ENCODE results near the gene FEV. TPM values are rescaled to one million over a fixed set of nuclear protein-coding genes. Genes with fewer than 3 reads are reported as not detected.
A peak's percentile ranks its signal among the peaks of the same experiment; 100 is the strongest.

FEV gene
- total RNA-seq, 1 donor from 2014 or later = 15.6 TPM

Small RNAs within 50 kb of the gene (microRNA-seq; reads per million reads assigned to microRNA genes)
- 101,919 reads per million, percentile 100 among the genes with 10 or more reads in this experiment for gene MIR375 (ENCODE audit: borderline number of aligned reads, unreplicated experiment)

Other genes starting within 250 kb of the FEV start
- 15.1 and 16.4 TPM in 2 replicates for gene CYP27A1, start 203.0 kb downstream of the FEV start, total RNA-seq
- gene PRKAG3, start 153.4 kb downstream of the FEV start, total RNA-seq = not detected in 2 replicates
- 0.72 and 1.5 TPM in 2 replicates for gene WNT6, start 125.4 kb downstream of the FEV start, total RNA-seq
- gene WNT10A, start 104.3 kb downstream of the FEV start, total RNA-seq = not detected in 2 replicates
- 5.1 and 6.2 TPM in 2 replicates for gene CDK5R2, start 25.5 kb downstream of the FEV start, total RNA-seq
- 24.4 and 30.1 TPM in 2 replicates for gene CRYBA2, start 8.2 kb upstream of the FEV start, total RNA-seq
- 0.65 and 0.67 TPM in 2 replicates for gene CFAP65, start 56.3 kb upstream of the FEV start, total RNA-seq
- gene IHH, start 75.7 kb upstream of the FEV start, total RNA-seq = 17.3 and 24.1 TPM in 2 replicates
- 15.4 and 17.7 TPM in 2 replicates for gene NHEJ1, start 175.6 kb upstream of the FEV start, total RNA-seq
- 1.7 and 2.8 TPM in 2 replicates for gene SLC23A3, start 184.8 kb upstream of the FEV start, total RNA-seq
- gene CNPPD1, start 191.7 kb upstream of the FEV start, total RNA-seq = 38.9 and 40.8 TPM in 2 replicates
- 77.0 and 77.4 TPM in 2 replicates for gene RETREG2, start 193.1 kb upstream of the FEV start, total RNA-seq
- gene ZFAND2B, start 221.6 kb upstream of the FEV start, total RNA-seq = 29.3 and 29.6 TPM in 2 replicates
- 26.7 and 29.9 TPM in 2 replicates for gene ABCB6, start 233.8 kb upstream of the FEV start, total RNA-seq
- 40.6 and 43.6 TPM in 2 replicates for gene ATG9A, start 244.5 kb upstream of the FEV start, total RNA-seq
- 64.3 and 66.7 TPM in 2 replicates for gene ANKZF1, start 244.6 kb upstream of the FEV start, total RNA-seq